Stimulated activated CD8-positive, alpha-beta memory T cell treated with anti-CD3 and anti-CD28 coated beads, Interleukin-2, amount 100 ng/mL, for 1 hour (primary cell): Measurements from ENCODE around the gene SHB.

Experiments used
- DNase-seq, 2 donors: peaks; one replicate each; pipeline ENCODE4 v3.0.0-alpha.2; 2020; ENCODE audit warnings: low read depth in 2 of 2

The SHB gene

GRCh38 chr9:37935096-37935495, 133.9 kb downstream of the SHB start:
- no peak for DNase-seq

GRCh38 chr9:37931592-37931991, 137.4 kb downstream of the SHB start:
- no peak for DNase-seq

GRCh38 chr9:37929441-37929895, 139.6 kb downstream of the SHB start:
- no peak for DNase-seq

- no peak for DNase-seq
These were observed 140.2 kb downstream of the SHB start for GRCh38 chr9:37928552-37929430.

- no peak for DNase-seq
These were observed 141.2 kb downstream of the SHB start for GRCh38 chr9:37927601-37928551.

GRCh38 chr9:37927132-37927531, 141.9 kb downstream of the SHB start:
- no peak for DNase-seq

GRCh38 chr9:37926737-37927118, 142.3 kb downstream of the SHB start:
- no peak for DNase-seq

GRCh38 chr9:37925786-37926736, 143.0 kb downstream of the SHB start:
- DNase-seq: no peak

GRCh38 chr9:37925006-37925405, 144.0 kb downstream of the SHB start:
- DNase-seq: no peak

GRCh38 chr9:37924538-37924937, 144.5 kb downstream of the SHB start:
- no peak for DNase-seq

- DNase-seq: no peak
These were observed 145.1 kb downstream of the SHB start for GRCh38 chr9:37923796-37924427.

GRCh38 chr9:37923118-37923795, 145.8 kb downstream of the SHB start:
- no peak for DNase-seq

- DNase-seq: no peak
These were observed 146.5 kb downstream of the SHB start for GRCh38 chr9:37922363-37923117.

- no peak for DNase-seq
These were observed 147.3 kb downstream of the SHB start for GRCh38 chr9:37921546-37922300.

GRCh38 chr9:37921168-37921510, 147.9 kb downstream of the SHB start:
- no peak for DNase-seq

- no peak for DNase-seq
These were observed 148.4 kb downstream of the SHB start for GRCh38 chr9:37920471-37921167.

- DNase-seq: no peak
These were observed 149.1 kb downstream of the SHB start for GRCh38 chr9:37919956-37920335.

GRCh38 chr9:37919246-37919955, 149.6 kb downstream of the SHB start:
- no peak for DNase-seq
